D721Med (cell line): ENCODE results near the gene NR2F1-AS1.

Source experiments
- DNase-seq: peaks from one replicate; pipeline ENCODE4 v3.0.0; 2011; ENCODE audit warnings: low spot score; ENCODE audit not compliant: insufficient read length
- FAIRE-seq: peaks from 2 replicates; lab custom pipeline; 2011; peaks lifted over from hg19 to GRCh38; lab: Jason Lieb, UNC
- TF ChIP-seq, protein P1 (sequence below): IDR thresholded peaks from 2 replicates; pipeline ENCODE4 v1.5.1; 2012; ENCODE audit warnings: mild to moderate bottlenecking, control low read depth; ENCODE audit not compliant: insufficient read depth; ENCODE audit errors: missing control alignments

Gene NR2F1-AS1

DNA sequence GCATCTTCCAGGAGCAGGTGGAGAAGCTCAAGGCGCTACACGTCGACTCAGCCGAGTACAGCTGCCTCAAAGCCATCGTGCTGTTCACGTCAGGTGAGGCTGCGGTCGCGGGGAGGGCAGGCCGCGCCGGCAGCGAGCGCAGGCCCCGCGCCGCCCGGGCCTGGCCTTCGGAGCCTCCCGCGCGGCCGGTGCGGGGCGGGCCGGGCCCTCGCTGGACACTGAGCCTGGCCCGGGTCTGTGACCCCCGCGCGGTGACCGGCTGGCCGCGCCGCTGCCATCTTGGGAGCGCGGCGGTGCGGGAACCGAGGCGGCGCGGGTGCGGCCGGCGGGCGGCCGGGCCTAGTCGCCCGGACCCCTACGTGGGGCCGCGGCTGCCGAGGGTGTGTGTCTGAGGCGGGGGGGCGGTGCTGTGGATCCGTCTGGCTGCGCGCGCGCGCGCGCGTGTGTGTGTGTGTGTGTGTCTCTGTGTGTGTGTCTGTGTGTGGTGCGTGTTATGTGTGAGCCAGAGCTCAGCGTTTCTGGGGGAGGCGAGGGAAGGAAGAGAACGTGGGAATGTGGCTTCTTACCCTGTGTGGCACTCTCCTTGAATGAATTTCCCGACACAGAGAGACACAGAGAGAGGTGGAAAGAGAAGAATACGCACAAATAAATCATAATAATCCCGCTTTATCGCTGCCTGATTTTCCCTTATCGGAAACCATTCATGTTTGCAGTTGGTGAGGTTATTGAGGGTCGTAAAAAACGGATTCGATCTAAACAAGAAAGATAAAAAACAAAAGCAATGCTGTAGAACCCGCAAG lies 7.5 kb upstream of the NR2F1-AS1 start:
- TF ChIP-seq, protein P1, sequence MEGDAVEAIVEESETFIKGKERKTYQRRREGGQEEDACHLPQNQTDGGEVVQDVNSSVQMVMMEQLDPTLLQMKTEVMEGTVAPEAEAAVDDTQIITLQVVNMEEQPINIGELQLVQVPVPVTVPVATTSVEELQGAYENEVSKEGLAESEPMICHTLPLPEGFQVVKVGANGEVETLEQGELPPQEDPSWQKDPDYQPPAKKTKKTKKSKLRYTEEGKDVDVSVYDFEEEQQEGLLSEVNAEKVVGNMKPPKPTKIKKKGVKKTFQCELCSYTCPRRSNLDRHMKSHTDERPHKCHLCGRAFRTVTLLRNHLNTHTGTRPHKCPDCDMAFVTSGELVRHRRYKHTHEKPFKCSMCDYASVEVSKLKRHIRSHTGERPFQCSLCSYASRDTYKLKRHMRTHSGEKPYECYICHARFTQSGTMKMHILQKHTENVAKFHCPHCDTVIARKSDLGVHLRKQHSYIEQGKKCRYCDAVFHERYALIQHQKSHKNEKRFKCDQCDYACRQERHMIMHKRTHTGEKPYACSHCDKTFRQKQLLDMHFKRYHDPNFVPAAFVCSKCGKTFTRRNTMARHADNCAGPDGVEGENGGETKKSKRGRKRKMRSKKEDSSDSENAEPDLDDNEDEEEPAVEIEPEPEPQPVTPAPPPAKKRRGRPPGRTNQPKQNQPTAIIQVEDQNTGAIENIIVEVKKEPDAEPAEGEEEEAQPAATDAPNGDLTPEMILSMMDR = no peak

DNA sequence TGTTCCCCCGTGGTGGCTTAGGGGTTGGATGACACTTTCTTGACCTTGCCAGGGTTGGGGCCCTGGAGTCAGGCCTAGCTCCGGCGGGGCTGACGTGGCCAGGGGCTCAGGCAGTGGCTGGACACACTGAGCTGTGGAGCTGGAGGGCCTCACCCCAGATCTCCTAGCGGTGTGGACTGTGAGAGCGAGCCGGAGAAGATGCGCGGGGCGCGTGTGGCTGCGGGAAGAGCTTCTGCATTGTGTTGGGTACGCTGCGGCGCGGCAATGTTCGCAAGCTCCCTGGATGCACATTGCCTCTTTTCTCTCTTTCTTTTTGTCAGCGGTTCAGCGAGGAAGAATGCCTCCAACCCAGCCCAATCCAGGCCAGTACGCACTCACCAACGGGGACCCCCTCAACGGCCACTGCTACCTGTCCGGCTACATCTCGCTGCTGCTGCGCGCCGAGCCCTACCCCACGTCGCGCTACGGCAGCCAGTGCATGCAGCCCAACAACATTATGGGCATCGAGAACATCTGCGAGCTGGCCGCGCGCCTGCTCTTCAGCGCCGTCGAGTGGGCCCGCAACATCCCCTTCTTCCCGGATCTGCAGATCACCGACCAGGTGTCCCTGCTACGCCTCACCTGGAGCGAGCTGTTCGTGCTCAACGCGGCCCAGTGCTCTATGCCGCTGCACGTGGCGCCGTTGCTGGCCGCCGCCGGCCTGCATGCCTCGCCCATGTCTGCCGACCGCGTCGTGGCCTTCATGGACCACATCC lies 6.8 kb upstream of the NR2F1-AS1 start:
- DNase-seq (no peak), FAIRE-seq (no peak)
- TF ChIP-seq, protein P1 = no peak

More for the DNA sequence above, 7.5 kb upstream of the NR2F1-AS1 start:
- DNase-seq = no peak
- FAIRE-seq = no peak

DNA sequence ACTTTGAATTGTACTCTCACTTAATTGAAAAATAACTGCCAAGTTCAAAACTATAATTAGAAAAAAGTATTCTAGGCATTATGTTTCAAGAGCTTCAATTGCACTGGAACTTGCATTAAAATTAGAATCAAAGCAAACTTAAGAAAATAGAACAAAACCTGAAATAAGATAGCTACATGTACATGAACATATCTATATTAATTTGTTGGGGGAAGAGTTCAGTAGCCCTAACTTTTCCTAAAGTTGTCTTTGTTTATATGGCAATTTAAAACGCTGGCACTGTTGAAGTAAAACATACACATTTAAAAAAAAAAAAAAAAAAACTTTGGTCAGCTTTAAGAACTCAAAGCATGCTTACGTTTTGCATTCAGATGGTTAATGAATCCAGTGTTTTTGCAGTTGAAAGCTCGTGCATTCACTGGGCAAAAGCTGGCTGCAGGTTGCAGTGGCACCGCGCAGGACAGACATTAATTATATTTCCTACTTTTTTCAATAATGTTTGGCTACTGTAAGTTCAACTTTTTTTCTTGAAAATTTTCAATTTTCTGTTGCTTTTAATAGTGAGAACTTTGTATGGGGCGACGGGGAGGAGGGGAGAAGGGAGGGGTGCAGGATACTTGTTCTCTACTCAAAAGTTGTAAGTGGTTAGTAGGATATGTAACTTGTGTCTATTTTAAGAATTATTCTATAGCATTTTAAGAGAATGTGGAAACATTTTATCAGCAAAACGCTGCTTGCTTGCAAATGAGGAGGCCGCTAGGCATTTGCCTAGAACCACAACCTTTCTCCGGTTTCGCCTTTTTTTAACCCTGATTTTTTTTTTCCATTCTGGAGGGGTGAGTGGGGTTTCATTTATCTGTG lies 5.9 kb upstream of the NR2F1-AS1 start:
- TF ChIP-seq, protein P1 = no peak
- no peak for DNase-seq
- no peak for FAIRE-seq

DNA sequence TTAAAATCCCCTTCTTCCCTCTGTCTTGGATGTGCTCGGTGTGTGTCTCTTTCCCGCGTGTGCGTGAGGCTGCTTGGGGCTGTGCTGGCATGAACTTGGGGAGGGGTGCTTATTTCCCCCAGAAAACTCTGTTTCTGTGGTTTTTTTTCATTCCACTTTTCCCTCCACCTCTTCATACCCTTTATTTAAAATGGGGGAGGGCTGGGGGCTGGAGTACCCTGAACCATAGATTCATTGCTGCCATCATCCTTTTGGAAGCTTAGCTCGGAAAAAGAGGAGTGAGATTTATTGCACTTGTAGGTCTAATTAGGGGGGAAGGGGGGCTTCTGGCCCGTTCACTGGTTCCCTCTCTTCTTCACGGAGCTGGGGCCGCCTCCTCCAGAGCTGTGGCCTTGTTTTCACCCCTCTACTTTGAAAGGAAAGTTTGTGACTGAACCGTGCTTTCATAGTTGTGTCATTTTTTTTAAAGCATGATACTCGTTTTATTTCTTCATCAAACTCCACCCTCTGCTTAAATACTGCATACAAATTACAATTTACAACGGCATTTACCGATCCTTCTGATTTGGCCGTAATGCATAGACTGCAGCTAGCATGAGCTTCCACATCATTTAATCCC lies 4.9 kb upstream of the NR2F1-AS1 start:
- no peak for DNase-seq
- TF ChIP-seq, protein P1 = no peak
- FAIRE-seq = no peak

DNA sequence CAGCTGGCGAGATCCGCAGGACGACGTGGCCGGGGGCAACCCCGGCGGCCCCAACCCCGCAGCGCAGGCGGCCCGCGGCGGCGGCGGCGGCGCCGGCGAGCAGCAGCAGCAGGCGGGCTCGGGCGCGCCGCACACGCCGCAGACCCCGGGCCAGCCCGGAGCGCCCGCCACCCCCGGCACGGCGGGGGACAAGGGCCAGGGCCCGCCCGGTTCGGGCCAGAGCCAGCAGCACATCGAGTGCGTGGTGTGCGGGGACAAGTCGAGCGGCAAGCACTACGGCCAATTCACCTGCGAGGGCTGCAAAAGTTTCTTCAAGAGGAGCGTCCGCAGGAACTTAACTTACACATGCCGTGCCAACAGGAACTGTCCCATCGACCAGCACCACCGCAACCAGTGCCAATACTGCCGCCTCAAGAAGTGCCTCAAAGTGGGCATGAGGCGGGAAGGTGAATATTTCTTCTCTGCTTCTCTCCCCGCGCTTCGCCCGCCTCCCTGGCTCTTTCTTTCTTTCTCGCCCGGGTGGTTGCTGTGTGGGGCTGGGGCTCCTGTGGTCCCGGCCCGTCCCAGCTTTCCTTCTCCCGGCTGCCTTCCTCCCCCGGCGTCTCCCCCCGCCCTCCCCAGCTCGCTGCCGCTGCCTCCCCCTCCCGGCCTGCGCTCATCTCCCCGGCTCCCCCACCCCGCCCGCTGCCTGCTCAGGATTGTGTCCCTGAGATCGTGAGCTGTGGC lies 4.2 kb upstream of the NR2F1-AS1 start:
- DNase-seq = no peak
- FAIRE-seq = no peak
- TF ChIP-seq, protein P1 = no peak

DNA sequence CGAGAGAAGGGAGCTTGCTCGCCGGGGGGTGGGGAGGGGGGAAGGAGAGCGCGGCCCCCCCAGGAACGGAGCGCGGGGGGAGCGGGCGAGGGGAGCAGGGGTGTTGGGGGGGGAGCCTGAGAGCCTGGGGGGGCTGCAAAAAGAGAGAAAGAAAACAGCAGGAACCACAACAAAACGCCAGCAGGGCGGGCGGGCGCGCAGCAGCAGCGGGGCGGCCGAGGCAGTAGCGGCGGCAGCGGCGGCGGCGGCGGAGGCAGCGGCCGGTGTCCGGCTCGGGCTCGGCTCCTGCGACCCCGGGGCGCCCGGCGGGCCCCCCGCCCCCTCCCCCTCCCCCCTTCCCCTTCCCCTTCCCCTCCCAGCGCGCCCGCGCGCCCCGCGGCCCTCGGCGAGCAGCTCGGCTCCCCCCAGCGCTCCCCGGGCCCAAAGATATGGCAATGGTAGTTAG lies 3.6 kb upstream of the NR2F1-AS1 start:
- no peak for DNase-seq
- TF ChIP-seq, protein P1 = no peak
- FAIRE-seq = no peak
